Skin epidermis (tissue), 12 donors: Measurements from ENCODE around the gene BMP7.
"Not testable (repeated sequence)": the region's sequence is repeated elsewhere in the genome, so short reads cannot be mapped to it uniquely, and the experiment has no call there.

Experiments
- H3K27ac ChIP-seq, 21 experiments: fragments of 200-600 bp; sonication (generic) in 11 of 21; one replicate each; pipeline ENCODE4 v1.5.0; 2020; ENCODE audit warnings: mild to moderate bottlenecking in 3 of 21, inconsistent platforms in 2 of 21, moderate library complexity in 2 of 21
- H3K4me3 ChIP-seq, 7 experiments: fragments of 200-600 bp; sonication (generic) in 2 of 7; one replicate each; pipeline ENCODE4 v1.5.0; 2020; ENCODE audit warnings: inconsistent platforms in 2 of 7, mild to moderate bottlenecking in 2 of 7, moderate library complexity in 1 of 7

Gene BMP7

DNA sequence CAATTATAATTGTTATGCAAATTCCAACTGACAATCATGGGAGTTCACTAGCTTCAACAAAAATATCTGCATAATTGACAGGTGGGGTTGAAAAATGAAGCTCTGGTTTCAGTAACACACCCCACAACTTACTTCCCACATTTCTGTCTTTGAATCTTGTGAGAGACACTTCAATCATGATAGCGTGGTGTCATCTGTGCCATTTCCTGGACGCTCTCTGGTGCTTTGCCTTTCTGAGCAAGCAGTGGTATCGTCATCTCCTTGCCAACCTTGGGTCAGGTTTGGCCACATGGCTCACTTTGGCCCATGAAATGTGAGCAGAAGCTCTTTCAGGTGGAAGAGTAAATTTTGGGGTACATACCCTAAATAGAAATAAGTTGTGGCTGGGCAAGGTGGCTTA is 10.2 kb downstream of the BMP7 start:
- H3K27ac ChIP-seq = no peak overlapping the region

DNA sequence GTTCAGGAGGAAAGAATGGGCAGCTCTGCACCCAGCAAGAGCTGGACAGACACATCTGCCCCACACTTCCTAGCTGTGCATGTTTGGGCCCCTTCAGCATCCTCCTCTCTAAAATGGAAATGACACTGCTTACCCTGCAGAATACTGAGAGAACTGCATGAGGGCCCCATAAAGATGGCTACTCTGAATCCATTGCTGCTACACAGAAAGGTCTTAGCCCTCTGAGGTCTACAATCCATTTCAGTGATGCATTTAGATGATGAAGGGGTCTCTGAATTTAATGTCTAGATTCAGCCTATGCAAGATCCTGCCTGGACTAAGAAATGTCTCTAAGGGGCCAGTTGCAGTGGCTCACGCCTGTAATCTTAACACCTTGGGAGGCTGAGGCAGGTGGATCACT is 11.3 kb downstream of the BMP7 start:
- H3K4me3 ChIP-seq = no peak overlapping the region
- no peak overlapping the region for H3K27ac ChIP-seq

More for the DNA sequence above, 10.2 kb downstream of the BMP7 start:
- H3K4me3 ChIP-seq = no peak overlapping the region

- H3K27ac ChIP-seq = no peak overlapping the region
- H3K4me3 ChIP-seq = no peak overlapping the region
Observed at GRCh38 chr20:57252559-57253162, 13.8 kb downstream of the BMP7 start.

DNA sequence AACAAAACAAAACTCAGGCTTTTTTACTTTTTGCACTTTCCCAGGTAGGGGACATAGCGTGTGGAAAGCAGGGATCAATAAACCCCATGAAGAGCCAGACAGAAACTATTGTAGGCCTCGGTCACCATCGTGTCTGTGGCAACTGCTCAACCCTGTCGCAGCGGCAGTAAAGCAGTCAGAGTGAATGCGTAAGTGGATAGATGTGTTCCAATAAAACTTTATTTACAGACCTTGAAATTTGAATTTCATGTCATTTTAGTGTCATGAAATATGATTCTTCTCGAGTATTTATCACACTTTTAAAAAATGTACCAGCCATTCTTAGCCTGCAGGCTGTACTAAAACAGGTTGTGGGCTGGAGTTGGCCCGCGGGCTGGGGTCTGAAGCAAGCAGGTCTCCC is 14.5 kb downstream of the BMP7 start:
- H3K4me3 ChIP-seq = no peak overlapping the region
- no peak overlapping the region for H3K27ac ChIP-seq

GRCh38 chr20:57251344-57251743 is 15.1 kb downstream of the BMP7 start:
- Histone ChIP-seq H3K27ac (no peak overlapping the region), H3K4me3 (no peak overlapping the region)

GRCh38 chr20:57250607-57251343 is 15.7 kb downstream of the BMP7 start:
- no peak overlapping the region for H3K27ac ChIP-seq
- H3K4me3 ChIP-seq = no peak overlapping the region

GRCh38 chr20:57249772-57250171 is 16.7 kb downstream of the BMP7 start:
- no peak overlapping the region for H3K27ac ChIP-seq

GRCh38 chr20:57249073-57249472 is 17.4 kb downstream of the BMP7 start:
- no peak overlapping the region for H3K4me3 ChIP-seq
- H3K27ac ChIP-seq = no peak overlapping the region

More at GRCh38 chr20:57249772-57250171, 16.7 kb downstream of the BMP7 start:
- H3K4me3 ChIP-seq = no peak overlapping the region

DNA sequence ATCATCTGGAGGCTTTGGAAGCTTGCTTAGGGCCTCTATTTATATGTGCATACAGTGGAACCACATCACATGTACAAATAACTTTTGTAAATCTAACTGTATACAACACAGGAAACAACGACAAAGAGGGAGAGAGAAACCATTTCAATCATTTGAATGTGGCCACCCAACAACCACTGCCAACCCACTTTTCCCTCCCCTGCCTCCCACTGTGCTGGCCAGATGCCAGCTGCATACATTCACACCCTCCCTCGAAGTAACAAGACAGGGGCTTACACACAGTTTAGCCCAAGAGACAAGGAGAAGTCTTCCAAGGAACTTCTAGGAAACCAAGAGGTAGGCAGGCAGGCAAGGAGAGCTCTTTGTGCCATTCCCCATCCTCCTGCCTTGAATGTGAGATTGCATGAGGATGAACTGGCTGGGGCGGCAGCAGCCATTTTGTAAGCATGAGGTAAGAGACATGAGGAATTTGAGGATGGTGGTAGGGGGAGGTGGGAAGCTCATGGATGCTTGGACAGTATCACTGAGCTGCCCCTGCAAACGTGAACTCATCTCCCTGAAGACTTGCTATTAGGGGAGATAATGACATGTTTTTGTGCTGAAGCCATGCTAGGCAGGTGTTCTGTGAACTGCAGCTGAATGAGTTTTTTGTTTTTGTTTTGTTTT is 18.2 kb downstream of the BMP7 start:
- H3K27ac ChIP-seq = no peak overlapping the region
- H3K4me3 ChIP-seq = no peak overlapping the region

DNA sequence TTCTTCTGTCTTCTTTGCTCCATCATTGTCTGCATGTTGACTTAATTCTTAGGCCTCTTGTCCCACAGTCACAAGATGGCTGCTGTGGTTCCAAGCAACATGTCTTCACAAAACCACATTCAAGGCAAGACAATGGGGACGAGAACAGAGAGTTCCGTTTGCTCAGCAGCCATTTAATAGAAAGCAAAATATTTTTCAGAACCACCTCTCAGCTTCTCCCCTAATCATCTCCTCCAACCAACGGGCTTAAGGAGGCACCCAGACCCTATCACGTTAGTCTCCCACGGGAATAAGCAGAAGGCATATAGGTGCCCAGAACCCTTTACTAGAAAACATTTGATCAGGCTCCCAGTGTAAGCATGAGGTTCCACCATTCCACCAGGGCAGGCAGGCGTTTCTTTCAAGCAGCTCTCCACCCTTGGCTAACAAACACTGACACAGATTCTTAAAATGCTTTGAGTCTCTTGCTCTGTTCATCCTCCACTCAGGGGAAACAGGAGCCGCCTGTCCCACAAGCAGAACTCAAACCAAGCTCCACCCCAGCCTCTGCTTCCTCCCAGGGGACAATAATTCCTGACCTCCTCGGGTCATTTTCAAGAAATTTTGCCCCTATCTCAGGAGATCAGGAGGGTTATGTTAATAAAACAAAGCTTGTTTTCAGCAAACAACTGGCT is 19.0 kb downstream of the BMP7 start:
- H3K4me3 ChIP-seq = no peak overlapping the region
- H3K27ac ChIP-seq = no peak overlapping the region

- Histone ChIP-seq H3K4me3 (no peak overlapping the region), H3K27ac (no peak overlapping the region)
Observed at GRCh38 chr20:57245997-57246396, 20.4 kb downstream of the BMP7 start.

DNA sequence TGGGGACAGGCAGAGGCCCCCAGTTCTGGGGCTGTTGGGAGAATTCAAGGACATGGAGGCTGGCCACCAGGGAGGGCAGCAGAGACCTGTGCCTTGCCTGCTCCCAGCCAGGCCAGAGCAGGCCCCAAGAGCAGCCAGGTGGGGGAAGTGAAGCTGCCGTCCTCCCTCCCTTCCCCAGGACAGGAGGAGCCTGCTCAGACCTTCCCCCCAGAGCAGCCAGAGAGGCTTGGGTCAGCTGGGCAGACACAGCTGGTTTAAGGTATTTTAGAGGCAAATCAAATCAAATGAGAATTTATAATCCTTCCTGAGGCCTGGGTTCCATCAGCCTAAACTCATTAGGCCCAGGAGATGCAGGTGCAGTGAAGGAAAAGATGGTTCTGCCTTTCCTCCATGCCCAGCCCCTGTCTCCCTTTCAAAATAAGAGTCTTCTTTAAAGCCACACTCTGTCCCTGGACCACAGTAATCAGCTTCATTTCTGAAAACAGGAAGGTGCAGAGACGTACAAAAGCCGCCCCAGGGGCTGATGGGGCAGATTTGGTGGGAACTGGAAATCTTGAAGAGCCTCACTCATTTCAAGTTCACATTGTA is 21.7 kb downstream of the BMP7 start:
- H3K4me3 ChIP-seq = no peak overlapping the region
- H3K27ac ChIP-seq = peak overlapping the region in 14 of 21 experiments; percentile 14 to 83 (median 39)

- no peak overlapping the region for H3K4me3 ChIP-seq
- peak overlapping the region in 14 of 21 experiments; percentile 14 to 83 (median 55) for H3K27ac ChIP-seq
Observed at GRCh38 chr20:57244221-57244585, 22.2 kb downstream of the BMP7 start.

GRCh38 chr20:57243480-57244220 is 22.8 kb downstream of the BMP7 start:
- Histone ChIP-seq H3K27ac (peak overlapping the region in 20 of 21 experiments; percentile 6 to 83 (median 54)), H3K4me3 (peak overlapping the region in 1 of 7 experiments; percentile 8)

DNA sequence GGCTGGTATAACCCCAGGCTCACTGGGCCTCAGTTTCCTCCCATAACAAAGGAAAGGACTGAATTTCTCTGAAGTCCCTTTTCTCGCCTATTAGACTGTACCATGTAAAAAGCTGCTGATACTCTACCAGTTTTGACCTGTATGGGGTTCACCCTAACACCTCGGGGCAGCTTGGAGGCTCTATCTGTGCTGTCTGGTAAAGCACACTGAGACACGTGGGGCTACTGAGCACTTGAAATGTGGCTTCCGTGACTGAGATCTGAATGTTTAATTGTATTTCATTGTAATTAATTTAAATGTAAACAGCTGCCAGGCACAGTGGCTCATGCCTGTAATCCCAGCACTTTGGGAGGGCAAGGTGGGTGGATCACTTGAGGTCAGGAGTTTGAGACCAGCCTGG is 24.0 kb downstream of the BMP7 start:
- Histone ChIP-seq H3K27ac (peak overlapping the region in 1 of 21 experiments; percentile 22), H3K4me3 (no peak overlapping the region)

- Histone ChIP-seq H3K27ac (peak overlapping the region in 1 of 21 experiments; percentile 34), H3K4me3 (no peak overlapping the region)
Observed at GRCh38 chr20:57241363-57241991, 25.0 kb downstream of the BMP7 start.

GRCh38 chr20:57240581-57241362 is 25.7 kb downstream of the BMP7 start:
- Histone ChIP-seq H3K4me3 (no peak overlapping the region), H3K27ac (peak overlapping the region in 1 of 21 experiments; percentile 34)

DNA sequence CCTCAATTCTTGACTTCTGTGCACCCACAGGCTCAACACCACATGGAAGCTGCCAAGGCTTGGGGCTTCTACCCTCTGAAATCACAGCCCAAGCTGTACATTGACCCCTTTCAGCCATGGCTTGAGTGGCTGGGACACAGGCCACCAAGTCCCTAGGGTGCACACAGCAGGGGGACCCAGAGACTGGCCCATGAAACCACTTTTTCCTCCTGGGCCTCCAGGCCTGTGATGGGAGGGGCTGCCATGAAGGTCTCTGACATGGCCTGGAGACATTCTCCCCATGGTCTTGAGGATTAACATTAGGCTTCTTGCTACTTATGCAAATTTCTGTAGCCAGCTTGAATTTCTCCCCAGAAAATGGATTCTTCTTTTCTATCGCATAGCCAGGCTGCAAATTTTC is 26.7 kb downstream of the BMP7 start:
- not testable (repeated sequence) for H3K27ac ChIP-seq, H3K4me3 ChIP-seq
